Right lobe of liver (tissue), 4 donors: ENCODE data around the gene TRAPPC2L.

ENCODE experiments used
- POLR2A ChIP-seq: fragments of 450-650 bp; IDR thresholded peaks from one replicate; pipeline ENCODE4 v1.6.1; 2017; ENCODE audit warnings: antibody characterized with exemption, mild to moderate bottlenecking
- TF ChIP-seq, protein P1 (sequence below), 4 donors: fragments of 200-600 bp in 3 of 4; fragments of 450-650 bp in 1 of 4; IDR thresholded peaks; one replicate each; pipeline versions ENCODE4 v1.5.1 to v1.8.0; 2016 to 2022; ENCODE audit warnings: antibody characterized with exemption in 4 of 4, mild to moderate bottlenecking in 2 of 4
- donor health status: DM: no; HTN: no; CAD: no.
- donor health status: DM: no; HTN: no; CAD: no.
- donor health status: DM: no; HTN: yes; CAD: no.

DNA sequence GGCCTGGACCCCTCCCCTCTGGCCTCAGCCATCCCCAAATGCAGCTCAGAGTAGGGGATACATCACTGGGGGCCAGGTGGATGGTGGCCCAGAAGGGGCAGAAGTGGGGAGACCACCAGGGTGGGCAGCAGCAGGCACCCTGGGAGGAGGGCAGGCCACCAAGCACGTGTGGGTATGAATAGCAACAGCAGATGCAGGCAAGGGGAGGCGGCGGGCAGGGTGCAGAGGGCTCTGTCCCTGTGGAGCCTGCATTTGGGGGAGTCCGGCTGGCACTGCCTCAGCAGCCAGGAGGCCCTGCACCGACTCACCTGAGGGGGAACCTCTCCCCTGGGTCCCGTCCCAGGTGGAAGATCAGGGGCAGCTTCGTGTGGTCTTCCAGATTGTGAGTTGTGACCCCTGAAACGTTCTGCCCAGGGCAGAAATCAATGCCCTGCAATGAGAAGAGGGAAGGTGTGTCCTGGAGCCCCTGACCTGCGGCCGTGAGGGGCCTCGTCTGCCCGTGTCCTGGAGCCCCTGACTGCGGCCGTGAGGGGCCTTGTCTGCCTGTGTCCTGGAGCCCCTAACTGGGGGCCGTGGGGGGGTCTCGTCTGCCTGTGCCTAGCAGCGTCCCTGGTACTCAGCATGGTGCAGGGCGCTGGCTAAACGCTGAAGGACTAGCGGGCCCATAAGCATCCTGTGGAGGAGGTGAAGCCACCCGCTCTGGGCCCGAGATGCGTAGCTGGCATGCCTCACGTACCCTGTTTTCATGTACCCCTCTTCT, 34.5 kb upstream of the TRAPPC2L start:
- TF ChIP-seq POLR2A, result no peak
- TF ChIP-seq, protein P1, sequence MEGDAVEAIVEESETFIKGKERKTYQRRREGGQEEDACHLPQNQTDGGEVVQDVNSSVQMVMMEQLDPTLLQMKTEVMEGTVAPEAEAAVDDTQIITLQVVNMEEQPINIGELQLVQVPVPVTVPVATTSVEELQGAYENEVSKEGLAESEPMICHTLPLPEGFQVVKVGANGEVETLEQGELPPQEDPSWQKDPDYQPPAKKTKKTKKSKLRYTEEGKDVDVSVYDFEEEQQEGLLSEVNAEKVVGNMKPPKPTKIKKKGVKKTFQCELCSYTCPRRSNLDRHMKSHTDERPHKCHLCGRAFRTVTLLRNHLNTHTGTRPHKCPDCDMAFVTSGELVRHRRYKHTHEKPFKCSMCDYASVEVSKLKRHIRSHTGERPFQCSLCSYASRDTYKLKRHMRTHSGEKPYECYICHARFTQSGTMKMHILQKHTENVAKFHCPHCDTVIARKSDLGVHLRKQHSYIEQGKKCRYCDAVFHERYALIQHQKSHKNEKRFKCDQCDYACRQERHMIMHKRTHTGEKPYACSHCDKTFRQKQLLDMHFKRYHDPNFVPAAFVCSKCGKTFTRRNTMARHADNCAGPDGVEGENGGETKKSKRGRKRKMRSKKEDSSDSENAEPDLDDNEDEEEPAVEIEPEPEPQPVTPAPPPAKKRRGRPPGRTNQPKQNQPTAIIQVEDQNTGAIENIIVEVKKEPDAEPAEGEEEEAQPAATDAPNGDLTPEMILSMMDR (IDR thresholded peaks at IDR 0.05), result no peak
